ENCODE results near the gene FAAP20. TPM values are rescaled to one million over a fixed set of nuclear protein-coding genes. Genes with fewer than 3 reads are reported as not detected.

The FAAP20 gene
- total and polyA plus RNA-seq, 7 donors: 17.8 to 48.1 (median 22.1) TPM

GRCh38 chr1:2174348-2175054 is 20.1 kb downstream of the FAAP20 start:
- H3K27me3 ChIP-seq (ENCODE audit: insufficient read depth in 3 of 3, low read length in 2 of 3): peaks cover 0 to 14% (median 0%) of the 10 kb centered on the region in 3 donors
- TF ChIP-seq CTCF (IDR thresholded peaks at IDR 0.05): peak; percentile 82
- intact Hi-C loops (cut with DNase I): loop anchor here in 1 of 2 donors (2.0 to 5.0 kb wide), 2 partner anchors 42 to 72 kb away; no protein-coding TSS in a partner anchor
- H3K9me3 ChIP-seq: no peaks in the 10 kb centered on the region
- ATAC-seq: peak; percentile 76 to 94 (median 81)
- H3K36me3 ChIP-seq (ENCODE audit: insufficient read depth in 1 of 2, low read depth in 1 of 2): no peaks in the 10 kb centered on the region
- no peaks in the 10 kb centered on the region for H3K4me1 ChIP-seq
- no peak overlapping the region for H3K27ac ChIP-seq
- DNase-seq: peak; percentile 55 to 77
- WGBS, 3 donors: 3 to 7% (median 4%) methylated on average over 31 of the region's 31 CpGs
- peak overlapping the region; percentile 63 for H3K4me3 ChIP-seq

- intact Hi-C loops (cut with DNase I): loop anchor here in 1 of 2 donors (2.0 to 5.0 kb wide), 2 partner anchors 41 to 71 kb away; no protein-coding TSS in a partner anchor
- no peaks in the 10 kb centered on the region for H3K9me3 ChIP-seq
- 70 to 79% (median 74%) methylated on average over 37 of the region's 37 CpGs for WGBS, 3 donors
- peak overlapping the region; percentile 63 for H3K4me3 ChIP-seq
- ATAC-seq (no peak), DNase-seq (no peak)
- H3K4me1 ChIP-seq: no peaks in the 10 kb centered on the region
- no peaks in the 10 kb centered on the region for H3K36me3 ChIP-seq (ENCODE audit: insufficient read depth in 1 of 2, low read depth in 1 of 2)
- no peak for TF ChIP-seq CTCF (IDR thresholded peaks at IDR 0.05)
- peaks cover 0 to 14% (median 0%) of the 10 kb centered on the region in 3 donors for H3K27me3 ChIP-seq (ENCODE audit: insufficient read depth in 3 of 3, low read length in 2 of 3)
- no peak overlapping the region for H3K27ac ChIP-seq
Measured at GRCh38 chr1:2173546-2174347, 20.8 kb downstream of the FAAP20 start.

- H3K27ac ChIP-seq: no peak overlapping the region
- no peaks in the 10 kb centered on the region for H3K9me3 ChIP-seq
- no peak overlapping the region for H3K4me3 ChIP-seq
- ATAC-seq (no peak), DNase-seq (no peak)
- WGBS, 3 donors: 87 to 90% (median 90%) methylated on average over 32 to 33 of the region's 33 CpGs
- TF ChIP-seq CTCF (IDR thresholded peaks at IDR 0.05): no peak
- no peaks in the 10 kb centered on the region for H3K4me1 ChIP-seq
- H3K36me3 ChIP-seq (ENCODE audit: insufficient read depth in 1 of 2, low read depth in 1 of 2): no peaks in the 10 kb centered on the region
- H3K27me3 ChIP-seq (ENCODE audit: insufficient read depth in 3 of 3, low read length in 2 of 3): peaks cover 0 to 14% (median 0%) of the 10 kb centered on the region in 3 donors
- intact Hi-C loops (cut with DNase I): loop anchor here in 1 of 2 donors (5.0 kb wide), 1 partner anchor 70 kb away; no protein-coding TSS in a partner anchor
Measured at GRCh38 chr1:2172551-2173146, 21.9 kb downstream of the FAAP20 start.

- TF ChIP-seq CTCF (IDR thresholded peaks at IDR 0.05): no peak
- no peak for DNase-seq
- intact Hi-C loops (cut with DNase I): loop anchor here in 1 of 2 donors (5.0 kb wide), 1 partner anchor 70 kb away; no protein-coding TSS in a partner anchor
- H3K36me3 ChIP-seq (ENCODE audit: insufficient read depth in 1 of 2, low read depth in 1 of 2): no peaks in the 10 kb centered on the region
- no peaks in the 10 kb centered on the region for H3K4me1 ChIP-seq
- H3K9me3 ChIP-seq: no peaks in the 10 kb centered on the region
- WGBS, 3 donors: 89 to 93% (median 92%) methylated on average over 26 of the region's 26 CpGs
- no peak overlapping the region for H3K4me3 ChIP-seq
- no peak for ATAC-seq
- peaks cover 0 to 14% (median 0%) of the 10 kb centered on the region in 3 donors for H3K27me3 ChIP-seq (ENCODE audit: insufficient read depth in 3 of 3, low read length in 2 of 3)
- no peak overlapping the region for H3K27ac ChIP-seq
Measured at GRCh38 chr1:2172012-2172411, 22.6 kb downstream of the FAAP20 start.

Data from psoas muscle (tissue), 8 donors.